Measurements from ENCODE around the gene SEZ6. TPM values are rescaled to one million over a fixed set of nuclear protein-coding genes. Genes with fewer than 3 reads are reported as not detected.
A peak's percentile ranks its signal among the peaks of the same experiment; 100 is the strongest.

Gene SEZ6
- total and polyA plus RNA-seq, 2 donors from 2014 or later: not detected

DNA sequence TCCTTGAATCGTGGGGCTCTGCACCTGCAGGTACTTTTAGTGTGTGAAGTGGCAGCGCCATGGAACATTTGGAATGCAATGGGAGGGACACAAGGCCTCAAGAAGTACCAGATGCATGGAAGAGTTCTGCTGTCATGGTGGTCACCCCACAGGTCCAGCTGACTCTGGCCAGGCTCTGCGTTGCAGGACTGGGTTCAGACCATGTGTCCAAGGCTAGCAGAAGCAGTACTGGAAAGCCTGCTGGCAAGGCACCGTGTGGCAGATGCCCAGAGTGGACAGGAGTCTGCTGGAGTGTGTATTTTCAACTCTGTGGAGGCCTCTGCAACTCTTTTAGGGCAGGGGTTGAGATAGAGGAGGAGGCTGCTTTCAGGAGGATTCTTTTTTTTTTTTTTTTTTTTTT is 39.2 kb upstream of the SEZ6 start:
- Histone ChIP-seq H3K4me3 (ENCODE audit: low read length in 3 of 3) (peak overlapping the region in 1 of 3 donors; percentile 60), H3K27ac (ENCODE audit: low read depth in 2 of 2, low read length in 2 of 2) (no peak overlapping the region), H3K9me3 (ENCODE audit: control insufficient read depth in 2 of 3, insufficient read depth in 1 of 3, low read length in 3 of 3) (no peaks in the 10 kb centered on the region), H3K27me3 (ENCODE audit: control insufficient read depth, insufficient read depth, low read length) (no peaks in the 10 kb centered on the region), H3K36me3 (ENCODE audit: control insufficient read depth in 2 of 3, insufficient read depth in 3 of 3, low read length in 3 of 3) (peaks cover 0 to 2% (median 0%) of the 10 kb centered on the region in 3 donors), H3K9ac (ENCODE audit: low read length in 3 of 3) (no peak overlapping the region), H3K4me1 (ENCODE audit: control insufficient read depth in 2 of 3, insufficient read depth in 2 of 3, low read depth in 1 of 3, low read length in 3 of 3) (peaks cover 0 to 12% (median 7%) of the 10 kb centered on the region in 3 donors)
- DNase-seq: no peak
- TF ChIP-seq, protein P1, sequence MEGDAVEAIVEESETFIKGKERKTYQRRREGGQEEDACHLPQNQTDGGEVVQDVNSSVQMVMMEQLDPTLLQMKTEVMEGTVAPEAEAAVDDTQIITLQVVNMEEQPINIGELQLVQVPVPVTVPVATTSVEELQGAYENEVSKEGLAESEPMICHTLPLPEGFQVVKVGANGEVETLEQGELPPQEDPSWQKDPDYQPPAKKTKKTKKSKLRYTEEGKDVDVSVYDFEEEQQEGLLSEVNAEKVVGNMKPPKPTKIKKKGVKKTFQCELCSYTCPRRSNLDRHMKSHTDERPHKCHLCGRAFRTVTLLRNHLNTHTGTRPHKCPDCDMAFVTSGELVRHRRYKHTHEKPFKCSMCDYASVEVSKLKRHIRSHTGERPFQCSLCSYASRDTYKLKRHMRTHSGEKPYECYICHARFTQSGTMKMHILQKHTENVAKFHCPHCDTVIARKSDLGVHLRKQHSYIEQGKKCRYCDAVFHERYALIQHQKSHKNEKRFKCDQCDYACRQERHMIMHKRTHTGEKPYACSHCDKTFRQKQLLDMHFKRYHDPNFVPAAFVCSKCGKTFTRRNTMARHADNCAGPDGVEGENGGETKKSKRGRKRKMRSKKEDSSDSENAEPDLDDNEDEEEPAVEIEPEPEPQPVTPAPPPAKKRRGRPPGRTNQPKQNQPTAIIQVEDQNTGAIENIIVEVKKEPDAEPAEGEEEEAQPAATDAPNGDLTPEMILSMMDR (IDR thresholded peaks at IDR 0.05; ENCODE audit: borderline replicate concordance, extremely low read depth, insufficient read depth): no peak
- intact Hi-C loops (cut with DNase I): no loop called here
- no peak for FAIRE-seq

GRCh38 chr17:29043539-29044145 is 37.8 kb upstream of the SEZ6 start:
- intact Hi-C loops (cut with DNase I): no loop called here

GRCh38 chr17:29042679-29043538 is 37.1 kb upstream of the SEZ6 start, which contains the start of gene PIPOX:
Gene PIPOX (plus strand): TSS chr17:29043141. CDS start chr17:29043226, 85 bp downstream.
- TF ChIP-seq, protein P1 (IDR thresholded peaks at IDR 0.05; ENCODE audit: borderline replicate concordance, extremely low read depth, insufficient read depth): peak; percentile 10

More at GRCh38 chr17:29043539-29044145, 37.8 kb upstream of the SEZ6 start:
- Histone ChIP-seq H3K9me3 (ENCODE audit: control insufficient read depth in 2 of 3, insufficient read depth in 1 of 3, low read length in 3 of 3) (no peaks in the 10 kb centered on the region), H3K4me3 (ENCODE audit: low read length in 3 of 3) (peak overlapping the region in 2 of 3 donors; percentile 56 to 60), H3K9ac (ENCODE audit: low read length in 3 of 3) (no peak overlapping the region), H3K36me3 (ENCODE audit: control insufficient read depth in 2 of 3, insufficient read depth in 3 of 3, low read length in 3 of 3) (peaks cover 0 to 2% (median 0%) of the 10 kb centered on the region in 3 donors), H3K27me3 (ENCODE audit: control insufficient read depth, insufficient read depth, low read length) (no peaks in the 10 kb centered on the region), H3K4me1 (ENCODE audit: control insufficient read depth in 2 of 3, insufficient read depth in 2 of 3, low read depth in 1 of 3, low read length in 3 of 3) (peaks cover 0 to 12% (median 7%) of the 10 kb centered on the region in 3 donors), H3K27ac (ENCODE audit: low read depth in 2 of 2, low read length in 2 of 2) (peak overlapping the region in 1 of 2 donors; percentile 41)
- DNase-seq (no peak), FAIRE-seq (no peak)
- TF ChIP-seq, protein P1 (IDR thresholded peaks at IDR 0.05; ENCODE audit: borderline replicate concordance, extremely low read depth, insufficient read depth): no peak

More at GRCh38 chr17:29042679-29043538, 37.1 kb upstream of the SEZ6 start, which contains the start of gene PIPOX:
- intact Hi-C loops (cut with DNase I): no loop called here
- H3K36me3 ChIP-seq (ENCODE audit: control insufficient read depth in 2 of 3, insufficient read depth in 3 of 3, low read length in 3 of 3): peaks cover 0 to 2% (median 0%) of the 10 kb centered on the region in 3 donors
- peak within 1 kb of the TSS; percentile 38 to 41 for H3K27ac ChIP-seq (ENCODE audit: low read depth in 2 of 2, low read length in 2 of 2)
- H3K9me3 ChIP-seq (ENCODE audit: control insufficient read depth in 2 of 3, insufficient read depth in 1 of 3, low read length in 3 of 3): no peaks in the 10 kb centered on the region
- no peak within 1 kb of the TSS for H3K9ac ChIP-seq (ENCODE audit: low read length in 3 of 3)
- H3K4me1 ChIP-seq (ENCODE audit: control insufficient read depth in 2 of 3, insufficient read depth in 2 of 3, low read depth in 1 of 3, low read length in 3 of 3): peaks cover 0 to 12% (median 7%) of the 10 kb centered on the region in 3 donors
- FAIRE-seq (no peak), DNase-seq (peak in 4 of 5 donors; percentile 62 to 83 (median 66))
- no peaks in the 10 kb centered on the region for H3K27me3 ChIP-seq (ENCODE audit: control insufficient read depth, insufficient read depth, low read length)
- H3K4me3 ChIP-seq (ENCODE audit: low read length in 3 of 3): peak within 1 kb of the TSS in 2 of 3 donors; percentile 56 to 60
